Esophagus muscularis mucosa (tissue), 4 donors: Measurements from ENCODE around the gene EXOC6B.

ENCODE experiments used
- CTCF ChIP-seq, 3 experiments: fragments of 200-600 bp in 2 of 3; fragments of 450-650 bp in 1 of 3; sonication (generic) in 2 of 3; IDR thresholded peaks; one replicate each; pipeline ENCODE4 v1.5.1; 2017 to 2019; ENCODE audit warnings: antibody characterized with exemption in 3 of 3, mild to moderate bottlenecking in 2 of 3, moderate library complexity in 1 of 3
- EP300 ChIP-seq: sonication (generic); formaldehyde crosslinking; IDR thresholded peaks from one replicate; pipeline ENCODE4 v1.6.1; 2017; ENCODE audit warnings: antibody characterized with exemption
- POLR2A ChIP-seq: fragments of 450-650 bp; IDR thresholded peaks from one replicate; pipeline ENCODE4 v1.6.1; 2017; ENCODE audit warnings: antibody characterized with exemption, moderate library complexity, mild to moderate bottlenecking, low read depth

- TF ChIP-seq EP300 (no peak), CTCF (IDR thresholded peaks at IDR 0.05) (no peak), POLR2A (no peak)
Observed at GRCh38 chr2:72162574-72162973, 663.3 kb downstream of the EXOC6B start.
